Iris pigment epithelial cell (primary cell): ENCODE measurements around the gene SERTAD4.
"Not testable (repeated sequence)": the region's sequence is repeated elsewhere in the genome, so short reads cannot be mapped to it uniquely, and the experiment has no call there.

Source experiments
- DNase-seq: peaks from one replicate; pipeline ENCODE4 v3.0.0-alpha.2; 2011; ENCODE audit warnings: low read depth

Gene SERTAD4

GRCh38 chr1:210232511-210233215 is at the start of gene SERTAD4:
Gene SERTAD4 (plus strand): TSS chr1:210232796. CDS start chr1:210237961, 5,165 bp downstream.
- peak; percentile 16 for DNase-seq

- no peak for DNase-seq
These were observed 47.5 kb upstream of the SERTAD4 start for GRCh38 chr1:210185063-210185462.

GRCh38 chr1:210187849-210188606 is 44.6 kb upstream of the SERTAD4 start:
- peak; percentile 31 for DNase-seq

GRCh38 chr1:210189426-210189825 is 43.2 kb upstream of the SERTAD4 start:
- no peak for DNase-seq

GRCh38 chr1:210195635-210196160 is 36.9 kb upstream of the SERTAD4 start:
- no peak for DNase-seq

GRCh38 chr1:210196266-210196665 is 36.3 kb upstream of the SERTAD4 start:
- DNase-seq, result not testable (repeated sequence)

GRCh38 chr1:210198840-210199239 is 33.8 kb upstream of the SERTAD4 start:
- no peak for DNase-seq

- no peak for DNase-seq
These were observed 32.4 kb upstream of the SERTAD4 start for GRCh38 chr1:210200124-210200736.

- DNase-seq, result peak; percentile 19
These were observed 30.9 kb upstream of the SERTAD4 start for GRCh38 chr1:210201681-210202080.

- DNase-seq, result no peak
These were observed 24.8 kb upstream of the SERTAD4 start for GRCh38 chr1:210207597-210208450.

GRCh38 chr1:210213335-210213734 is 19.3 kb upstream of the SERTAD4 start:
- DNase-seq, result no peak

- no peak for DNase-seq
These were observed 17.8 kb upstream of the SERTAD4 start for GRCh38 chr1:210214573-210215409.

- DNase-seq, result no peak
These were observed 15.1 kb upstream of the SERTAD4 start for GRCh38 chr1:210217482-210217881.

- no peak for DNase-seq
These were observed 14.5 kb upstream of the SERTAD4 start for GRCh38 chr1:210218047-210218446.

GRCh38 chr1:210222340-210223006 is 10.1 kb upstream of the SERTAD4 start:
- no peak for DNase-seq

- no peak for DNase-seq
These were observed 9.2 kb upstream of the SERTAD4 start for GRCh38 chr1:210223226-210223904.

- DNase-seq, result no peak
These were observed 4.4 kb upstream of the SERTAD4 start for GRCh38 chr1:210228158-210228557.

GRCh38 chr1:210230149-210230695 is 2.4 kb upstream of the SERTAD4 start:
- DNase-seq, result no peak

- peak; percentile 23 for DNase-seq
These were observed 618 bp upstream of the SERTAD4 start for GRCh38 chr1:210231846-210232510.
